IPS DF 19.7 (cell line): ENCODE results near the gene DNAJC25.

ENCODE experiments used
- DNase-seq: peaks from one replicate; pipeline ENCODE4 v3.0.0-alpha.2; 2013; ENCODE audit warnings: low read depth, low spot score

The DNAJC25 gene

DNA sequence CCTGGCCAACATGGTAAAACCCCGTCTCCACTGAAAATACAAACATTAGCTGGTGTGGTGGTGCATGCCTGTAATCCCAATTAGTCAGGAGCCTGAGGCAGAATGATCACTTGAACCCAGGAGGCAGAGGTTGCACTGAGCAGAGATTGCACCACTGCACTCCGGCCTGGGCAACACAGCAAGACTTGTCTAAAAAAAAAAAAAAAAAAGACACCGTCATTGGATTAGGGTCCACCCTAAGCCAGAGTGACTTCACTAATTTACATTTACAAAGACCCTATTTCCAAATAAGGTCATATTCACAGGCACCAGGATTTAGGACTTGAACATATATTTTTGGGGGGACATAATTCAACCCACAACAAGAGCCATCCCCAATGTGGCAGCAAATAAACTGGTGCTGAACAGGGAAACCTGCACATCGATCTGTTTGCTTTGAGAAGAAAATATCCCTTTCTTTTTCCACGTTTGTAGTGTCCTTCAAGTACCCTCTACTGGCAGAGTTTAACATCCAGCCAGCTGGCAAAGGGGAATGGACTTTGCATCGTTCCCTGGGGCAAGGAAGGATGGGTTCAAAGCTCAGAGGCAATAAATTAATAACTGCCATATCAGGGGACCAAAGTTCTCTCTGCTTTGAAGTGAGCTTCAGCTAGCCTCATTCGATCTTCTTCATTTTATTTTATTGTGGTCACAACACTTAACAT lies 3.7 kb upstream of the DNAJC25 start:
- DNase-seq: no peak

DNA sequence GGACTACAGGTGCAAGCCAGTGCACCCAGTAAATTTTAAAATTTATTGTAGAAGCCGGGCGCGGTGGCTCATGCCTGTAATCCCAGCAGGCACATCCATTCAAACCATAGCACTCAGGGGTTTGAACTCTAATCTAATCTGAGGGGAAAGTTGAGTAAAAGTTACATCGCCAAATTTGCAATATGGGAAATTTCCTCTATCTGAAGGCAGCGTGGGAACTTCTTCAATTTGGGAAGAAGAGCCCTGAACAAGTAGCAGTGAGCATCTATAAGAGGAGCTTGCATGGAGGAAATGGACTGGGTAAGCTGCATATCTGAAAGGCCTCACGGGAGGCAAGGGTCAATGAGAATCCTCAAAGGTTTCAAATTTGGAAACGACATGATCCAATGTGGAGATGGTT lies 2.7 kb upstream of the DNAJC25 start:
- no peak for DNase-seq

DNA sequence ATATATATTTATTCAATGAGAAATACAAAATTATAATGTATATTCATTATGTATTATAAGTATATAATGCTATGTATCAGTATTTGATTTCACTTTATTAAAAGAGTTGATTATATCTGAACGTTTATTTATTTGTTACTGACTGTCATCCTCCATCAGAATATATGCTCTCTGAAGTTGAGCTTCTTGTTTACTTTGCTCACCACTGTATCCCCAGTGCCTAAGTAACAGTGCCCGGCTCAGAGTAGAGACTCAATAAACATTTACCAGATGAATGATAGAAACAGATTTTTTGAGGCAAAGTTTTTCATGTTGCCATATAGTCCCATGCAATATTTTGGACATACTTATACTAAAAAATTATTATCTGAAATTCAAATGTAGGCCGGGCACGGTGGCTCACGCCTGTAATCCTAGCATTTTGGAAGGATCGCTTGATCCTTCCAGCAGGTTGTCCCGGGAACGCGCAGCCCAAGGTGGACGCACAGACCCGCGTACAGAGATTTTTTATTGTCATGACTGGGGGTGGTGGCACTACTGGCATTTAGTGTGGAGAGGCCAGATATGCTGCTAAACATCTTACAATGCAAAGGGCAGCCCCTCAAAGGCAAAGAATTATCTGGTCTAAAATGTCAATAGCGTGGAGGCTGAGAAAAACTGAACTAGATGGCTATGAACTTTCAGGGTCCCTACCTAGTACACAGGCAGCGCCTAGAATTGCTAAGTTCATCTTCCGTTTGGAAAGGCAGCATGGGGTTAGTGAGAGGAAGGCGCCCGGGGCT lies 761 bp upstream of the DNAJC25 start:
- no peak for DNase-seq

DNA sequence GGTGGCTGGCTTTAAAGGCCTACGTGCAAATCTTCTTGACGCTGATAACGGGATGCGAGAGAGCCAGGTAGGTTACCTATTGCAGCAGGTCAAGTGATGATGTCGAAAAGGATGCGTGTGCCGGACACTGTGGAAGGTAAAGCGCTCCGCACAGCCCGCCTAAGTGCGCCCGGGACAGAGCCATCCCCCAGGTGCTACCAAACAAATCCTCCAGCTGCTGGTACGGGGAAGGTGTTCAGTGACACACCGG lies 245 bp upstream of the DNAJC25 start:
- peak; percentile 99 for DNase-seq

DNA sequence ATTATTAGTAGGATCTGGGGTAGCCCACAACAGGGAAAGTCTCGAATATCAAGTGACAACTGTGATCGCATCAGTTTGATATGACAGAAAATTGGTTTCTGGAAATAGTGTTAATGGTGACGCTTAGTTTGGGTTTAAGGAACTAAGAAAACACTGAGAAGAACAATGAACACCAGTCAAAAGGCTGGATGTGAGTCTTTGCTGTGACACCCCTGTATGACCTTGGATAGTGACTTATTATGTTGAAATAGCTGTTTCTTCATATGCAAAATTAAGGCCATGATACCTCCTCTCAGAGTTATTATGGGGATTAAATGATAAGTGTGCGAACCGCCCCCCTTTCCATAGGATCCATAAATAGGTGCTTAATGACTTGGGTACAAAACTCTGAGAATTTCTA lies 926 bp downstream of the DNAJC25 start:
- no peak for DNase-seq

DNA sequence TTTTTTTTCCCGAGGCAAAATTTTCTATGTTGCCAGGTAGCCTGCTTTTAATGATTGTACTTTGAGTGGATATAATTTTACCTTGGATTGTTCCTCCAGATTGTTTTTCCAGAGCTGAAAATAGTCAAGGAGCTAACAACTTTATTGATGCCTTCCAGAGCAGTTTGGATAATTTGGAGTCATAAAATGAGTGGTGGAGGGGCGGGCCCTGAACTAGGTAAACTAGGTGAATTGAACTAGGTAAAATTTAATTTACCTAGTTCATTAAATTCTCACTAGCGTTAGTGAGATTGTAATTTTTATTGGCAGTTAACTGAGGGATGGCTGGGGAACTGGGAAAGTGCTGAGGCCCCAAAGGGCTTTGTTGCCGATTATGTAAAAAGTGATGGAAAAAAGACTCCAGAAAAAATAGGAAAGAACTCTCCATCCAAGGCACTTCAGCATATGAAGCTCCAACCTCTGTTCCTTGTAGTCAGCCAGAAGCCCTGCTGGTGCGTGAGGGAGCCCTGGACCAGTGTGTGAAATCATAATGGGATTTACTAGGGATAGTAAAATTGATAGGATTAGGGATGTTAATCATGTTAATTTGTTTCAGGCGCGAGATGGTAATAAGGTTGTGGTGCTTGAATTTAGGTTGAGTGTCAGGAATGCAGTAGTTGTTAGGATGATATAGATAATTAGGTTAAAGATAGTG lies 1.7 kb downstream of the DNAJC25 start:
- DNase-seq: no peak

DNA sequence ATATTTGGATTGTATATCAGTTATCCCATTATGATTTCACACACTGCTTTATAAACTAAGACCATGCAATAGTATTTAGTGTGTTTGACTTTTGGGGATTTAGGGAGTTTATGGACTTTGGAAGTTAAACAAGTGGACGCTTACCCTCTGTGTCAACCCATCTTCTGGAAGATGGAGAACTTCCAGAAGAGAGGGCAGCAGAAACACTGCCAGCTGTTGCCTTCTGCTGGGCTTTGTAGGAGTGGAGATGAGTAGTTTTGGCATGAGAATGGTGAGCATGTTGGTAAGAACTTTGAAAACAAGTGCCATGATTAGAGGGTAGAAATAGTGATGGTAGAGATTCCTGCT lies 2.2 kb downstream of the DNAJC25 start:
- no peak for DNase-seq

DNA sequence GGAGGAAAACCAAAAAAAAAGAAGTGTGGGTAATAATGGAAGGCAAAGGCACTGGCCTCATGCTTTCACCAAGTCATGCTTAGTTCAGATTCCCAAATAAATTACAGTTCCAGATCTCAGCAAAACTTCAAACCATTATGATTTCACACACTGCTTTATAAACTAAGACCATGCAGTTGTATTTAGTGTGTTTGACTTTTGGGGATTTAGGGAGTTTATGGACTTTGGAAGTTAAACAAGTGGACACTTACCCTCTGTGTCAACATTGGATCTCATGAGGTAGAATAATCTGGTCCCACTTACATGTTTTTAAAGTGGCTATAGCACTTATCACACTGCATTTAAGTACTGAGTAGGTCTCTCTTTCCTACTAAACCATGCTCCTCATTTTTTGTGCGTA lies 3.7 kb downstream of the DNAJC25 start:
- DNase-seq: no peak

DNA sequence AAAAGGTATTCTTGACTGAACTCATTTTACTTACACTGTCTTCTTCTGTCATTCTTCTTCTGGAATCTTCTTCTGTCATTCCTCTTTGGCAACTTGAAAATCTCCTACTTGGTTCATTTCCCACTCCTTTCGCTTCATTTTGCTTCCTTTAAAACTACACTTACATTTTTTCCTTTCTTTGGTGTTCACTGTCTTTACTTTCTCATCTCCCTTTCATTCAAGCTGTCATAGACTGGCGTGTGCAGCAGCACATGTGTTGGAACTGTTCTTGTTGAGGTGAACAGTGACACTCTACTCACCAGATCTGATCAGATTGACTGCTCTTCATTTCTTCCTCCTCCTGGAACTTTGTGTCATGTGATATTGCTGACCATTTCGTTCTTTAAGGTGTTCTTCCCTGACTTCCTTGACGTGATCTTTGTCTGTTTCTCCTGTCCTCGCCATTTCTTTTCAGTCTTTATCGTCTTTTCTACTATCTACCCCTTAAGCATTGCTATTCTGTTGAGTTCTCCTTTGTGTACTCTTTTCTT lies 6.4 kb downstream of the DNAJC25 start:
- no peak for DNase-seq

DNA sequence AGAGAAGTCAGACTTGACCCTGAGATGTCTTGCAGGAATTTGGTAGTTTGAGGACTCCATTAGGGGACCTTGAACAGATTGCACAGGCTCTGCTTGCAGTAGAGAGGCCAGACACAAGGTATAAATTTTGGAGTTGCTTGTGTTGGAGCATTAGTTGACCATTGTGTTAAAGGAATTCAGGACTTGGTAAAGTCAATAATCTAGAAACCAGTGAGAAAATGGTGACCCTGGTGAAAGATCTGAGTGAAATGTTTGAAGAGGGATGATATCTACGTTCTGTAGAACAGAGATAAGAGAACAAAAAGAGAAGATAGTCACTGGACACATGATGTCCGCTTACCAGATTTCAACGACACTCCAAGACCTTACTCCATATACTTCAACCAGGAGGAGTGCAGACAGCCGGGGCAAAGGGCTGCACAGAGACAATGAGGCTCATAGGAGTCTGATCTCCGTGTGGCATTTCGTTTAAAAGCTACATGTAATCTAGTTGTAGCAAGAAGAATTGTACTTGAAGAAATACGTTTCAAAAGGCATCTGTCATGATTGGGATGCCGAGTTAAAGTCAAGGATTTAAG lies 13.2 kb downstream of the DNAJC25 start:
- no peak for DNase-seq

DNA sequence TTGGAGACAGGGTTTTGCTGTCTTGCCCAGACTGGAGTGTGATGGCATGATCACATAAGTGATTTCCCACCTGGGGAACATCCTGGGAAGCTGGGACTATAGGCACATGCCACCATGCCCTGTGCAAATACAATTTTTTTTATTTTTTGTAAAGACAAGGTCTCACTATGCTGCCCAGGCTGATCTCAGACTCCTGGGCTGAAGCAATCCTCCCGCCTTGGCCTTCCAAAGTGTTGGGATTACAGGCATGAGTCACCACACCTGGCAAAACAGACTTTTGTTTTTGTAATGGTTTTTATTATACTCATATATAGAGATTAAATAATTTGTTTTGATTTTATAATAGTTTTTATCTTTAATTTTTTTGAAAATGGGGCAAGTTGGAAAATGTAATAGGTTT lies 14.7 kb downstream of the DNAJC25 start:
- DNase-seq: no peak

DNA sequence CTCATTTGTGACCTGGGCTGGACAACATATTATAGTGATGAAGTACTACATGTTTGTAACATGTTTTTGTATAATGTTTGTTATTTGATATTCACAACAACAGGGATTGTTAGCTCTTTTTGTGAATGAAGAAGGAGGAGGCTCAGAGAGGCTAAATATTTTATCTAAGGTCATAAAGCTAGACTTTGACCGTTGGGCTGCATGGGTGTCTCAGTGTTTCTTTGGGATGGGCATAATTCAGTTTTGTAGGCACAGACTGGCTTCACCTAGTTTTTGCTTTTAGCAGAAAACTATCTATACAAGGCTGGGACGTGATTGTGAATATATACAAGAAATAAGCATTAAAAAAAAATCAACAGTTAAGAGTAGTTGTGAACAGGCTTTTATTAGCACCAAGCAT lies 15.3 kb downstream of the DNAJC25 start:
- DNase-seq: no peak

DNA sequence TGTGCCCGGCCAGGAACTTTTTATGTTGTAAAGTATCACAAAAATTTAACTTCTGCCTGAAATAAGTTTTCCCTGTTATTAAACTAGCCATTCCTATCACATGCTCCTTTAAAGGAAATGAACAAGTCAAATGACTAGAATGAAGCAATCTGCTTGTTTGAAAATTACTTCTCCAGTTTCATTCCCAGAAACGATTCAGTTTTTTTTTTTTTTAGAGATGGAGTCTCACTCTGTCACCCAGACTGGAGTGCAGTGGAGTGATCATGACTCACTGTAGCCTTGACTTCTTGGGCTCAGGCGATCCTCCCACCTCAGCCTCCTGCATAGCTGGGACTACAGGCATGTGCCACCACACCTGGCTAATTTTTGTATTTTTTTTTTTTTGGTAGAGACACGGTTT lies 16.9 kb downstream of the DNAJC25 start:
- no peak for DNase-seq

DNA sequence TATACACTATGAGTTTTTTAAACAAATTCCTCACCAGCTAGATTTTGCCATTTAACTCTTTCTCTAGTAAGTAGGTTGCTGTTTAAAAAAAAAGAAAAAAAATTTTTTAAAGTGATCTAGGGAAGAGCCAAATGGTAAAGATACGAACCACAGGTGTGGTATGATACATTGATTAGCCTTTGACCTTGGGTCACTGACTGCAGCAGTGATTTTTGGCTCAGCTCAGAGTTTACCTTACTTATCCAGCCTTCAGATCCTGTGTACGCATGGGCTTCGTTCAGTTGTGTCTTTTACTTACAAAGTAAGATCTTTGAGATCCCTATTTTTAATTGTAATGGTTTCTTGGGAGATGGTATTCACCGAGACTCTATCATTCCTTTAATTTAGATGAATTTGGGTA lies 17.9 kb downstream of the DNAJC25 start:
- DNase-seq: no peak

DNA sequence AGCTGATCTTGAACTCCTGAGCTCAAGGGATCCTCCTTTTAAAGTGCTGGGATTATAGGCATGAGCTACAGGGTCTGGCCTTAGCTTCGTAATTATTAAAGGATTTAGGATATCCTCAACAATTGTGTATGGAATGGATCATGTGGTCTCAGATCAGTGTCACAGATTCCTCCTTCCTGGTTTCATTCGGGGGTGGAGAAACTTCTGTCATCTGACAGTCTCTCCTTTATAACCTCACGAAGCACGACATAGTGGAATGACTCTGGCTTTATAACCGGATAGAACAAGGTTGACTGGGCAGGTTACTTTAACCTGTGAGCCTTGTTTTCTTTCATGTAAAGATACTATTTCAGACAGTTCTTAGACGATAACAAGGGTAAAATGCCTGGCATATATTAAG lies 25.9 kb downstream of the DNAJC25 start:
- DNase-seq: no peak

DNA sequence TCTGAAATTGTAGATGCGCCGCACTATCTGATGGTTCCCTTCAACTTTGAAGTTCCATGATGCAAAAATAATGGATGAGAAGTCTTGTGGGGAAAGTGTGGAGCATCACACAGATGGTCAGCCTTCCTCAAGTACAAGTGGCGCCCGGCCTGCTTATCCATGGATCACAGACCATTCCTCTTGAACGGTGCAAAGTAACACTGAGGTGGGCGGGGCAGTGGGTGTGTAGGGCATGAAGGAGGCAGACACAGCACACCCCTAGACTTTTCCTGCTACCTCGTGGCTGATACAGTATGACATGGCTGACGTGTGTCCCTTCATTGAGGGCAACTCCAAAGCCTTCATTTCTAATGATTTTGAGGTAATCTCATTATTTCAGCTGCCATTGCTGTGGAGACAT lies 27.8 kb downstream of the DNAJC25 start:
- no peak for DNase-seq

DNA sequence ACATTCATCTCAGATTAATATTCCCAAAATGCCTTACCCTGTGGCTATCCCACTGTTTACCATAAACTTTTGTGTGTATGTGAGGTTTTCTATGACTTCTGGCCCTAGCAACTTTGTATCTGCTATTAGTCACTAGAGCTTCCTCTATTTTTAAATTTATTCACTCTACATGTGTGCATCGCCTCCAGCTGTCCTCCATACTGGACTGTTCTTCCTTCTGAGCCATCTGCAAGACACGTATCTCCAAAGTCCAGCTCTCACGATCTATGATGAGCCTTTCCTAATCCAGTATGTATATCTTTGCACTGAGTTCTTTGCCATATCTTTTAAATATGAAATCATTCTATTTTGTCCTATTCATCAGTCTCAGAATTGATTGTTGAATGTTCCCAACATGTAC lies 28.6 kb downstream of the DNAJC25 start:
- no peak for DNase-seq

DNA sequence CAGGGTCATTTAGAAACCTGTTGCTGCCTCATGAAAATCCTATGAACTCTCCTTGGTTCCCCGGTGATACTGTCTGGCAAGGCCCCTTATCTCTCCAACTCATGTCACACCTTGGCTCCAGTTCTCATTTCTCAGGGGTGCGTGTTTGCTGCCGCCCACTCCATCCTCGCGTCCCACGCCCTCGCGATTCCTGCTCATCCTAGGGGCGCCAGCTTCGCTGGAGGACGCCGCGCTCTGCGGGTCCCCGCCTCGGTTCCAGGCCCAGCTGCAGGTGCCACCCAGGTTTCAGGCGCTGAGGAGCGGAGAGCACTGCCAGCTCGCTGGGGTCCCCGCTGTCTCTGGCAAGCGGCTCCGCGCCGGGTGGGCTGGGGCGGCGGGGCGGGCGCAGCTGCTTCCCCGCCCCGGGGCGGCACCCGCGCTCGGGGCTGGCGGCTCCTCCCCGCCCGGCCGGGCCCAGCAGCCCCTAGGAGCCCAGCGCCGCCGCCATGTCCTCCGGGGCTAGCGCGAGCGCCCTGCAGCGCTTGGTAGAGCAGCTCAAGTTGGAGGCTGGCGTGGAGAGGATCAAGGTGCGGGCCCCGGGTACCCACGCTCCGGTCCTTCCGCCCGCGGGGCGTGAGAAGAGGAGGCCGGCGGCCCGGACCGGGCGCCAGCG lies 30.1 kb downstream of the DNAJC25 start, which contains the start of gene GNG10:
Gene GNG10, plus strand, starts transcription at position 456 of the 652 bp plus-strand sequence. Its CDS starts 30 bp downstream, at position 486.
- DNase-seq: no peak

DNA sequence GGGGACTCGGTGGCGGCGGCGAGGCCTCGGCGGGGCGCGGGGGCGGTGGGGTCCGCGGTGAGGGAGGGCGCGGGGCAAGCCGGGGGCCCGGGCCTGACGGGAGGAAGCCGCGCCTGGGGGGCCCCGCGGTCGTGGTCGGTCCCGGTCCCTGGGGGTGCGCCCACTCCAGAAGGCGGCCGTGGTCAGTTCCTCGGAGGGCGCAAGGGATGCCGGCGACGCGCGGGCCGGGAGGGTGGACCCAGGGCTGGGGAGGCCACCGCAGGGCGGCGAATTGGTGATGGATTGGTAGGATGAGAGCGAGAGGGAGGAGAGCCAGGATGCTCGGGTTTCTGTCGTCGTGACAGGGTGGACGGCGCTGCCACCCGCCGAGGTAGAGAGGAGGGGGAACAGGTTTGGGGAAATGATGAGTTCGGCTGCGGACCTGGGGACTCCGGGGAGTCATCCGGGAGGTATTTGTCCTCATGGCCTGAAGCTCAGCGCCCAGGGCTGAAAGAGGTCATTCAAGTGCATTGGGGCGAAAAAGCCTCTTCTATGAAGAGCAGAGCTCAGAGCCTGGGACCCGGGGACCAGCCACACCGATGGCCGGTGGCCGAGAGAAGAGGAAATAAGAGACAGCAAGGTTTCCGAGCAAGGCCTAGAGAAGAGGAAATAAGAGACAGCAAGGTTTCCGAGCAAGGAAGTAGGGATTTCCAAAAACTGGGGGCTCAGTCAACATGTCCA lies 30.8 kb downstream of the DNAJC25 start:
- no peak for DNase-seq

DNA sequence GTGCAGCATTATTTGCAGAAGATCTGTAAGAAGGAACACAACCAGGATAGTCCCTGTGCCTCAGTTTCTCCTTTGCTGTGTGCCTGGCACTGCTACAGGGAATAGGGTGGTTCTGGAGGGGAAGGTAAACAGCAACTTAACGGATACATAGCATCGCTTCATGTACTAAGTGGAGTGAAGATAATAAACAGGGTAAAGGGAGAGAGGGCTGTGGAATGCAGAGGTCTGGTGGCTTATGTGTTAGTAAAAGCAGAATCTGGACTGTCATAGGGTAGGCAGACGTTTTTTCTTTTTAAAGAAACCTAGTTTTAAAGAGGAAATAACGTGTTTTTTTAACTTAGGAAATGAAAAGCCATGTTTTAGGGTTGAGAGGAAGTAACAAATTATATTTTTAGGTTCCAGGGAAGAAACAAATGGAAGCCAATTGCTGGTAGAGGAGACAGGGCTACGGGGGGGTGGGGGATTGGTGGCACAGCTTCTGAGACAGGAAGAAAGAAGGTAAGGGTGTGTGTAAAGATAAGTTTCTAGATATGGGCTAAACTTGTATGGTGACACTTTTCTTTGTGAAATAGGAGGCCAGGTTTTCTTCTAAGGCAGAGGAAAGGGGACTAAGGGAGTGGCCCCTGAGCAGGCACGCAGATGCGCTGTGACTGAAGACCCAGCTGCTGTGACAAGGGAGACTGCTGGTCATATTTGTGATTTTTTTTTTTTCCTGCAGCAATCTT lies 31.6 kb downstream of the DNAJC25 start:
- no peak for DNase-seq
